ES-I3 (cell line): ENCODE measurements around the gene DYNC2I2.
"Not testable (repeated sequence)": the region's sequence is repeated elsewhere in the genome, so short reads cannot be mapped to it uniquely, and the experiment has no call there.

ENCODE experiments used
- H3K36me3 ChIP-seq: 2 replicates; pipeline ENCODE4 v1.6.1; 2013; ENCODE audit warnings: mild to moderate bottlenecking, low read length, control low read depth, moderate library complexity; ENCODE audit not compliant: insufficient read depth
- H3K4me1 ChIP-seq: 2 replicates; pipeline ENCODE4 v1.6.1; 2013; ENCODE audit warnings: mild to moderate bottlenecking, control low read depth, low read length; ENCODE audit not compliant: insufficient read depth
- H3K9ac ChIP-seq: 2 replicates; pipeline ENCODE4 v1.6.1; 2013; ENCODE audit warnings: low read depth, mild to moderate bottlenecking, low read length, moderate library complexity
- H3K9me3 ChIP-seq: 2 replicates; pipeline ENCODE4 v1.6.1; 2013; ENCODE audit warnings: mild to moderate bottlenecking, low read length, moderate library complexity; ENCODE audit not compliant: control insufficient read depth, insufficient read depth

DYNC2I2 gene

DNA sequence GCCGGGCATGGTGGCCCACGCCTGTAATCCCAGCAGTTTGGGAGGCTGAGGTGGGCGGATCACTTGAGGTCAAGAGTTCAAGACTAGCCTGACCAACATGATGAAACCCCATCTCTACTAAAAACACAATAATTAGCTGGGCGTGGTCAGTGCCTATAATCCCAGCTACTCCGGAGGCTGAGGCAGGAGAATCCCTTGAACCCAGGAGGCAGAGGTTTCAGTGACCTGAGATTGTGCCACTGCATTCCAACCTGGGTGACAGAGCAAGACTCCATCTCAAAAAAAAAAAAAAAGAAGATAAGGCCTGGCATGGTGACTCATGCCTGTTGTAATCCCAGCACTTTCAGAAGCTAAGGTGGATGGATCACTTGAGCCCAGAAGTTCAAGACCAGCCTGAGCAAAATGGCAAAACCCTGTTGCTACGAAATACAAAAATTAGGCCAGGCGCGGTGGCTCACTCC lies 9.9 kb upstream of the DYNC2I2 start:
- not testable (repeated sequence) for H3K9me3 ChIP-seq, H3K36me3 ChIP-seq, H3K9ac ChIP-seq, H3K4me1 ChIP-seq

DNA sequence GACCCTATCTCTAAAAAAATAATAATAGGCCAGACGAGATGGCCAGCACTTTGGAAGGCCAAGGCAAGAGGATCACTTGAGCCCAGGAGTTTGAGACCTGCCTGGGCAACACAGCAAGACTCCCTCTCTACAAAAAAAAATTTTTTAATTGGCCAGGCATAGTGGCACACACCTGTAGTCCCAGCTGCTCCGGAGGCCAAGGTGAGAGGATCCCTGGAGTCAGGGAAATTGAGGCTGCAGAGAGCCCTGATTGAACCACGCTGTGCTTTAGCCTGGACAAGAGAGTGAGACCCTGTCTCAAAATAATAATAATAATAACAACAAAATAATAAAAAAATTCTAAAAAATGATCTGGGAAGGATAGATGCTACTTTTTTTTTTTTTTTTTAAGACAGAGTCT lies 1.1 kb upstream of the DYNC2I2 start:
- no peaks in the 10 kb centered on the region for H3K4me1 ChIP-seq
- no peak overlapping the region for H3K9ac ChIP-seq
- no peaks in the 10 kb centered on the region for H3K9me3 ChIP-seq
- no peaks in the 10 kb centered on the region for H3K36me3 ChIP-seq

DNA sequence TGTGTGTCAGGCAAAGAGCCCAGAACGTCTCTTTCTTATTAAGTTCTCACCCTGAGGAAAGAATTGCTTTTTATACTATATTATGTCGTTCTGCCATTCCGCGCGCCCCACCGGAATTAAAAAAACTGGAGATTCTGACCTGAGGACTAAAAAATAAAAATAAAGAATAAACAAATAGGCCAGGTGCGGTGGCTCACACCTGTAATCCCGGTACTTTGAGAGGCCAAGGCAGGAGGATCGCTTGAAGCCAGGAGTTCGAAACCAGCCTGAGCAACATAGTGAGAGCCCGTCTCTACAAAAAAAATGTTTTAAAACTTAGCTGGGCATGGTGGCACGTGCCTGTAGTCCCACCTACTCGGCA lies 677 bp upstream of the DYNC2I2 start:
- Histone ChIP-seq H3K9ac (peak overlapping the region; percentile 99), H3K36me3 (no peaks in the 10 kb centered on the region), H3K4me1 (no peaks in the 10 kb centered on the region), H3K9me3 (no peaks in the 10 kb centered on the region)

DNA sequence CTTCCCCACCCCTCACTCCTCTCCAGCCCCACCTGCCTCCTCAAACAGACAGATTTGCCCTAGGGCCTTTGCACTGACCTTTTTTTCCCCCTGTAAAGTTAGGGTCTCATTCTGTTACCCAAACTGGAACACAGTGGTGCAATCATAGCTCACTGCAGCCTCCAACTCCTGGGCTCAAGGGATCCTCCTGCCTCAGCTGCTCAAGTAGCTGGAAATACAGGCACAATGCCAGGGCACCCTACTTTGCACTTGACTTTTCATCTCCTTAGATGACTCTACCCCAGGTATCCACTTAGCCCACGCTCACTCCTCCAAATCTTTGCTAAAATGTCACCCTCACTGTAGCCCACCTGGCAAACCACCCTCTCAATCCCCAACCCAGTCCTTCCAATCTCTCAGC lies 2.2 kb downstream of the DYNC2I2 start:
- H3K4me1 ChIP-seq, result no peaks in the 10 kb centered on the region
- no peaks in the 10 kb centered on the region for H3K9me3 ChIP-seq
- H3K9ac ChIP-seq, result no peak overlapping the region
- H3K36me3 ChIP-seq, result no peaks in the 10 kb centered on the region

DNA sequence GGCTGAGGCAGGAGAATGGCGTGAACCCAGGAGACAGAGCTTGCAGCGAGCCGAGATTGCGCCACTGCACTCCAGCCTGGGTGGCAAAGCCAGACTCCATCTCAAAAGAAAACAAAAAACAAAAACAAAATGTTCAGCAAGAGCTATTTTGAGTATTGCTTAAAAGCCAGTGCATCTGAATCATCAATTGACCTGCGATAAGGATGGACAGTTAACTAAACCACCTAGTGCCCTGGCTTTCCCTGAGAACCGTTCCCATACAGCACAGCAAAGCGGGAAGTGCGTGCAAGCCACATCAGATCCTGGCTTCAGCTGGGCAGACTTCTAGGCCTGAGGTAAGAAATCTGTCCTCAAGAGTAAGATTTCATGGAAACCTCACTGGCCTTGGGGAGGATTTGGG lies 2.7 kb downstream of the DYNC2I2 start:
- Histone ChIP-seq H3K4me1 (no peaks in the 10 kb centered on the region), H3K9ac (no peak overlapping the region)

DNA sequence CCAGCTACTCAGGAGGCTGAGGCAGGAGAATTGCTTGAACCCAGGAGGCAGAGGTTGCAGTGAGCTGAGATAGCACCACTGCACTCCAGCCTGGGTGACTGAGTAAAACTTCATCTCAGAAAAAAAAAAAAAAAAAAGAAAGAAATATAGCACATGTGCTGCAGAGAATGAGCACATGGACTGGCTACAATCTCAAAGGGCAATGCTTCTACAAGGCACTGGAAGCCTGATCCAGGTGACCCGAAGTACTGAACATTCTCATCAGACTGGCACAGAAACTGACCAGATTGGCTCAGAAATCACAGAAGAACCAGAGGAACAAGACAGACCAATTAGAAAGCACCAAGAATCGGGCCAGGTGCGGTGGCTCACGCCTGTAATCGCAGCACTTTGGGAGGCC lies 4.8 kb downstream of the DYNC2I2 start:
- no peaks in the 10 kb centered on the region for H3K36me3 ChIP-seq
- H3K9me3 ChIP-seq, result no peaks in the 10 kb centered on the region
- H3K9ac ChIP-seq, result no peak overlapping the region
- no peaks in the 10 kb centered on the region for H3K4me1 ChIP-seq

More for the DNA sequence above, 2.7 kb downstream of the DYNC2I2 start:
- H3K36me3 ChIP-seq, result no peaks in the 10 kb centered on the region
- H3K9me3 ChIP-seq, result no peaks in the 10 kb centered on the region

DNA sequence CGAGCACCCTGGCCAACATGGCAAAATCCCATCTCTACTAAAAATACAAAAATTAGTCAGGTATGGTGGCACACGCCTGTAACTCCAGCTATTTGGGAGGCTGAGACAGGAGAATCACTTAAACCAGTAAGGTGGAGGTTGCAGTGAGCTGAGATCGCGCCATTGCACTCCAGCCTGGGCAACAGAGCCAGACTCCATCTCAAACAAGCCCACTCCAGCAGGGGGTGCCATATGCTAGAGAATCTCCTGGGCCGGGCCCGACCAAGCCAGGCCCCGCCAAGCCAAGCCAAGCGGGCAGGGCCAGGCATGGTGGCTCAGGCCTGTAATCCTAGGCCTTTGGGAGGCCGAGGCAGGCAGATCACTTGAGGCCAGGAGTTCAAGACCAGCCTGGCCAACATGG lies 8.4 kb downstream of the DYNC2I2 start:
- not testable (repeated sequence) for H3K4me1 ChIP-seq, H3K9me3 ChIP-seq, H3K36me3 ChIP-seq, H3K9ac ChIP-seq

DNA sequence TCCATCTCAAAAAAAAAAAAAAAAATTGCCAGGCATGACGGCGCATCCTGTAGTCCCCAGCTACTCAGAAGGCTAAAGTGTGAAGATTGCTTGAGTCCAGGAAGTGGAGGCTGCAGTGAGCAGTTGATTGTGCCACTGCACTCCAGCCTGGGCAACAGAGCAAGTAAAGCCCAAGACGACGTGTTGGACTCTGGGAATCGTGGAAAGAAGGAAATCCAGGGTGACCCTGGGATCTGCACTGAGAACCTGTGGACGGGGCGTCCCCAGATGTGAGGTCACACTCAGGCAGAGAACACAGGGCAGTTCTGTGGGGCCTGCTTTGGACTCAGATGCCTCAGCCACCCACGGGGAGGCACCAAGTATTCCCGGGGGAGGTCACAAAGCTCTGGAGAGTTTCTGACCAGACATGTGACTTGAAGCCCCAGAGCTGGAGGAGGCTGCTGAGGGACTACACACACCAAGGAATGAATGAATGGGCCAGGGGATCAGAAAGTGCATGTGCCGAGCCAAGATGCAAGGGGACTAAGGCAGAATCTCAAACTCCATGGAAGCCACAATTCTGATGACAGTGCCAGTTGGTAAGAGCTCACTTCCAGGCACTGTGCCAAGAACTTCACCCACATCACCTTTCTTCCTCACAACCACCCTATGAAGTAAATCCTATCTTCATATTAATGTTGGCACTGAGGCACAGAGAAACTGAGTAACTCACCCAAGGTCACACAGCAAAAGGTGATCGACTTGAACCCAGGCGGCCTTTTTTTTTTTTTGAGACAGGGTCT lies 12.9 kb downstream of the DYNC2I2 start:
- Histone ChIP-seq H3K9me3 (no peaks in the 10 kb centered on the region), H3K4me1 (no peaks in the 10 kb centered on the region), H3K9ac (no peak overlapping the region), H3K36me3 (no peaks in the 10 kb centered on the region)

DNA sequence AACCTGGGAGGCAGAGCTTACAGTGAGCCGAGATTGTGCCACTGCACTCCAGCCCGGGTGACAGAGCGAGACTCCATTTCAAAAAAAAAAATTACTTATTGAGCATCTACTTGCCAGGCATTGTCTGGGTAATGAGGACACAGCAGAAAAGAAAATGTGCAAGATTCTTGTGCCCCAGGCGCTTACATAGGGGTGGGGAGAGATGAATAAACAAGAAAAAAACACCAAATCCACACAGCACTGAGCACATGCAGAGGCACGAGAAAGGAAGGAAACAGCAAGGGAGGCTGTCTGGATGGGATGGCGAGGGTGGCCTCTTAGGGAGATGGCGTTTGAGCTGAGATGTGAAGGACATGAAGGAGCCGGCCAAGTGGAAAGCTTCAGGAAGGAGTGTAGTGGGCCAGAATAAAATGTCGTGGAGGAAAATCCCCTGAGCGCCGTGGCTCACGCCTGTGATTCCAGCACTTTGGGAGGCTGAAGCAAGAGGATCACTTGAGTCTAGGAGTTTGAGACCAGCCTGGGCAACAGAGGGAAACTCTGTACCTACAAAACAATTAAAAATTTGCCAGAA lies 13.9 kb downstream of the DYNC2I2 start:
- Histone ChIP-seq H3K36me3 (no peaks in the 10 kb centered on the region), H3K4me1 (no peaks in the 10 kb centered on the region), H3K9ac (no peak overlapping the region), H3K9me3 (no peaks in the 10 kb centered on the region)

DNA sequence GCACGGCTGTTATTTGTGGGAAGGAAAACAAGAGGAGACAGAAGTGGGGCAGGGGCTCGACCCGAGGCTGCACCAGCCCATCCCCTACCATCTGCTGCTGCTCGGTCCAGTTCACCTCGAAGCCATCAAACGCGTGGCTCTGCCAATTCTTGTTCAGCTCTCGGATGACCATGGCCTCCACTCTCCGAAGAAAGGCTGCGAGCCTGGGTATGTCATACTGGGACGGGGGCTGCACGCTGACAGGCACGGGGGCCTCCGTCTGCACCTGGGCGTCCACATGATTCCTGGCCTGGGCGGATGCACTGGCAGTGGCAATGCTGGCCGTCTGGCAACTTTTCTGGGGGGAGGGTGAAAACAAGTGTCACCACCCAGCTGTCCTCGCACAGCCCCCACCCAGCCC lies 16.0 kb downstream of the DYNC2I2 start:
- no peak overlapping the region for H3K9ac ChIP-seq
- H3K9me3 ChIP-seq, result no peaks in the 10 kb centered on the region
- H3K4me1 ChIP-seq, result peaks cover 6% of the 10 kb centered on the region; the same call in 1 of the 2 replicates
- no peaks in the 10 kb centered on the region for H3K36me3 ChIP-seq

DNA sequence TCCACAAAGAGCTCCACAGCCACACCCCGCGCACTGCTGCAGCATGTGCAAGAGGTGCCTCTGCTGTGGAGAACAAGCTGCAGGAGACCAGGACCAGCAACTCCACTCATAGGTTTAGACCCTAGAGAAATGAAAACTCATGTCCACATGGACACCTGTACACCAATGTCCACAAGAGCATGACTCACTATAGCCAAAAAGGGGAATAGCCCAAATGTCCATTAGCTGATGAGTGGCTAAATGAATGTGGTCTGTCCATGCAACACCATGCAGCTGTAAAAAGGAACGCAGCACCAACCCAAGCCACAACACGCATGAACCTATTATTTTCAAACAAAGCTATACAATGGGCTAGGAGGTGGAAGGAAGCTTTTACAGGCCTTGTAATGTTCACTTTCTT lies 18.1 kb downstream of the DYNC2I2 start:
- H3K36me3 ChIP-seq, result 0 out of 2 replicates have a peak, but pooled peaks cover 2% of the 10 kb centered on the region
- no peaks in the 10 kb centered on the region for H3K9me3 ChIP-seq
- peaks cover 10% of the 10 kb centered on the region; the same call in 1 of the 2 replicates for H3K4me1 ChIP-seq
- H3K9ac ChIP-seq, result no peak overlapping the region

DNA sequence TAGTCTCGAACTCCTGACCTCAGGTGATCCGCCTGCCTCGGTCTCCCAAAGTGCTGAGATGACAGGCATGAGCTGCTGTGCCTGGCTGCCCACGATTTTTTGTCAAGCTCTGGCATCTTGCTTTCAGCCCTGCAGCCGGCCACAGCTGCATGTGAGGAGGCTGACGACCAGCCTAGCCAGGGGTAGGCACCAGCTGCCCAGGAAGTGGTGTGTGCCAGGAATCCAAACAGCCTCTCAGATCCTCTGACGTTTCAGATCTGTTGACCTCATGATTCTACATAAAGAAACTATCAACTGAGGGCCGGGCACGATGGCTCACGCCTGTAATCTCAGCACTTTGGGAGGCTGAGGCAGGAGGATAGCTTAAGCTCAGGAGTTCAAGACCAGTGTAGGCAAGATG lies 19.0 kb downstream of the DYNC2I2 start:
- Histone ChIP-seq H3K9ac (no peak overlapping the region), H3K9me3 (no peaks in the 10 kb centered on the region), H3K4me1 (peaks cover 10% of the 10 kb centered on the region; the same call in 1 of the 2 replicates), H3K36me3 (0 out of 2 replicates have a peak, but pooled peaks cover 8% of the 10 kb centered on the region)

DNA sequence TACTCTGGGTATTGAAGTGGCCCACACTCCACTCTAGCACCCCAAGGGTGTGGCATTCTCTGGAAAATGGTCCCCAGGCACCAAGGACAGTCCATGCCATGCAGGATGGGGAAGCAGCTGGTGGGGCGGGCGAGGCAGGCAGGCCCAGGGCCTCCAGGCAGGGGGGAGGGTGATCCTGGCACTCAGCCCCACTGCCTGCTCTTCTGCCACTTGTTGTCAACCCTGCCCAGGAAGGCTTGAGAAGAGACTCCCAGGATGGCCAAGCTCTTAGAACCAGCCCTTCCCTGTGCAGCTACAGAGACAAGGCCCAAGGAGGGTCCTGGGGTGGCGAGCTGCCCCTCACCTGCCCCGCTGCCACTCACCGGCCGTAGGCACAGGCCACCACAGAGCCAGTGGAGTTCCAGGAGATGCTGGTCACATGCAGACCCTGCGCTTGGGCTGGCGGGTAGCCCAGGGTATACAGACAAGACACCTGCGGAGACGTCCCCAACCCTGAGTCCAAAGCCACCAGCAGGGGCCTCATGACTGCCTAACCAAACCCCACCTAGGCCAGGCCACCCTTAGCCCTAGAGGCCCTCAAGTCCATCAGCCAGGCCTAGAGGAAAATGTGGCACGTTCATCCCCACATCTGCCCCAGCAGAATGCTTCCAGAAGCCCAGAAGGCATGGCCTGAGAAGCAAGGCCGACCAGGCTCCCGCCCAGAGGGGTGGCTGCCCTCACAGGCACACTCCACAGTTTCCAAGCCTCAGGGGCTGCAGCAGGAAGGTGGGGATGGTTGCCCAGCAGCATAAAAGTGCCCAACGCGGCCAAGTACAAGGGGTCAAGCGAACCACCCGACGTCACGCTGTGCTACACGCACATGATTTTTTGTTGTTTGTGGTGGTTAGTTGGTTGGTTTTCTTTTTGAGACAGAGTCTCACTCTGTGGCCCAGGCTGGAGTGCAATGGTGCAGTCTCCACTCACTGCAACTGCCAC lies 19.8 kb downstream of the DYNC2I2 start:
- H3K9me3 ChIP-seq, result no peaks in the 10 kb centered on the region
- no peak overlapping the region for H3K9ac ChIP-seq
- peaks cover 8% of the 10 kb centered on the region; the same call in 1 of the 2 replicates for H3K36me3 ChIP-seq
- H3K4me1 ChIP-seq, result peaks cover 10% of the 10 kb centered on the region; the same call in 1 of the 2 replicates

DNA sequence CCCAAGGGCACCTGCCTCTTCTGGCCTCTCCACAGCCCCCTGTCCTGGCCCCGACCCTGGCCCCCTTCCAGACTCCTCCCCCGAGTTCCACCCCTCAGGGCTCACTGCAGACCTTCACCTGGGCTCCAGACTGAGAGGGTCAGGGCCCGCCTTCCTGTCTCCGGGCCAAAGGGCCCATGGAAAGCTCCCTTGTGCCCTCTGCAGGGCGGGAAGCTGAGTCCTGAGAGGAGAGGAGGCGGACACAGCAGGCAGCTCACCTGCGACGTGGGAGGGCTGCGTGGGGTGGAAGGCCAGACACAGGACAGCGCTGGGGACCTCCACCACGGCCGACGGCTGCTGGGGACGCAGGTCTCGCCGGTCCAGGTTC lies 20.6 kb downstream of the DYNC2I2 start:
- Histone ChIP-seq H3K36me3 (peaks cover 12% of the 10 kb centered on the region; the same call in 1 of the 2 replicates), H3K9ac (no peak overlapping the region), H3K9me3 (no peaks in the 10 kb centered on the region), H3K4me1 (peaks cover 10% of the 10 kb centered on the region; the same call in 1 of the 2 replicates)
